Ovary (tissue), 9 donors: ENCODE results near the gene TMEM11. TPM values are rescaled to one million over a fixed set of nuclear protein-coding genes. Genes with fewer than 3 reads are reported as not detected.

Source experiments
- DNase-seq, 5 donors: peaks; one replicate each; pipeline ENCODE4 v3.0.0-alpha.2; 2019 to 2020
- H3K27ac ChIP-seq, 2 donors: fragments of 200-600 bp; one replicate each; pipeline versions ENCODE4 v1.5.1 to v1.8.0; 2019 to 2022
- H3K27me3 ChIP-seq: fragments of 200-600 bp; one replicate; pipeline ENCODE4 v1.8.0; 2022
- H3K36me3 ChIP-seq: fragments of 200-600 bp; sonication (generic); one replicate; pipeline ENCODE4 v1.5.1; 2019
- H3K4me1 ChIP-seq: one replicate; pipeline ENCODE4 v1.8.1; 2013; ENCODE audit warnings: mild to moderate bottlenecking, moderate library complexity; ENCODE audit not compliant: insufficient read depth
- H3K4me3 ChIP-seq: fragments of 200-600 bp; sonication (generic); one replicate; pipeline ENCODE4 v1.5.1; 2017
- H3K9me3 ChIP-seq, 2 donors: fragments of 200-600 bp in 1 of 2; sonication (generic) in 1 of 2; one replicate each; pipeline versions ENCODE4 v1.5.1 to v1.8.1; 2013 to 2019; ENCODE audit warnings: mild to moderate bottlenecking in 1 of 2, moderate library complexity in 1 of 2
- EP300 ChIP-seq: sonication (generic); formaldehyde crosslinking; IDR thresholded peaks from one replicate; pipeline ENCODE4 v1.6.1; 2017; ENCODE audit warnings: antibody characterized with exemption
- POLR2A ChIP-seq: fragments of 450-650 bp; IDR thresholded peaks from one replicate; pipeline ENCODE4 v1.6.1; 2017; ENCODE audit warnings: antibody characterized with exemption, mild to moderate bottlenecking, moderate library complexity
- WGBS, 3 donors: extraction: QIAGEN DNeasy Blood & Tissue Kit in 1 of 3; methylation state at CpG; one replicate each; pipeline versions ENCODE4 v1.1.5 to v1.1.7; 2013 to 2017; 5-methylcytosine and 5-hydroxymethylcytosine counted together
- intact Hi-C, 4 donors: fragments of 100-400 bp; cut with DNase I; formaldehyde crosslinking; loops; one replicate each; pipeline versions ENCODE4 v1.11.0 to v1.15.1; 2022 to 2023
- polyA plus RNA-seq, 2 donors: library from polyadenylated mRNA; stranded (reverse); fragments of 200-250 nt in 1 of 2; fragments of 350-450 nt in 1 of 2; fragmentation: Illumina TruSeq in 1 of 2; extraction: RNeasy Lipid Tissue Mini Kit (QIAGEN cat#74804) in 1 of 2; gene quantifications; one replicate each; pipeline ENCODE4 v1.2.3, GENCODE V29; 2013 to 2014
- total RNA-seq, 7 donors: library from RNA; depleted of rRNA in 2 of 7; stranded (reverse); fragments of >200 nt in 2 of 7; fragmentation: NEBNext Ultra II Directional in 3 of 7; extraction: Animal tissue kit (Norgen Biotek cat#: 25700) in 3 of 7; gene quantifications; one replicate each; pipeline versions ENCODE4 v1.1.0 to v1.2.4, GENCODE V29; 2016 to 2023
- TF ChIP-seq, protein P1 (sequence below), 3 donors: fragments of 450-650 bp in 2 of 3; fragments of 200-600 bp in 1 of 3; IDR thresholded peaks; one replicate each; pipeline versions ENCODE4 v1.5.1 to v1.8.0; 2016 to 2022; ENCODE audit warnings: antibody characterized with exemption in 3 of 3, mild to moderate bottlenecking in 1 of 3
- donor health status: DM: no; HTN: no; CAD: no; lungs with moderate emphysema.
- donor health status: DM: no; HTN: no; CAD: no.
- donor health status: Bipolar disorder and iron deficiency.
- donor health status: DM: yes; HTN: yes; CAD: no.
- donor health status: DM: no; HTN: no; CAD: no.
- donor health status: DM: yes; HTN: yes; CAD: no.

Gene TMEM11
- total and polyA plus RNA-seq, 9 donors = 10.5 to 20.0 (median 16.4) TPM

DNA sequence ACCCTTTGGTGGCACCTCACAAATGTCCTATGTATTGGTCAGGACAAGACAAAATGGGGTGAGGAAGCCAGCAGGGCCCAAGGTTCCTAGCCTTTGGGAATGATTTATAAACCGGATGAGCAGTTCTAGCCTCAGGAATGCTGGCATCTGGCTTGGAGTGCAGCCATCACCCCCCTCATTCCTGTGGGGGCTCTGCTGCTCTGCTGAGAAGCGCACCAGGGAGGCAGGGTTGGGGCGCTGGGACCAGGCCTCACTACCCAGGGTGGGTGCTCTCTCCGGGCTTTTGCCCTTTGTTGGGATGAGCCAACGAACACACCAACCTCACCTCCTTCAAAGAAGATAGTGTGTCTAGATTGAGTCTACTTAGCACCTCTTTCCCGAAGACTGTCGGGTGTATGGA, 39.2 kb downstream of the TMEM11 start:
- WGBS, 3 donors = 44 to 57% (median 47%) methylated on average over 7 of the region's 7 CpGs
- H3K4me3 ChIP-seq = no peak overlapping the region
- TF ChIP-seq, protein P1, sequence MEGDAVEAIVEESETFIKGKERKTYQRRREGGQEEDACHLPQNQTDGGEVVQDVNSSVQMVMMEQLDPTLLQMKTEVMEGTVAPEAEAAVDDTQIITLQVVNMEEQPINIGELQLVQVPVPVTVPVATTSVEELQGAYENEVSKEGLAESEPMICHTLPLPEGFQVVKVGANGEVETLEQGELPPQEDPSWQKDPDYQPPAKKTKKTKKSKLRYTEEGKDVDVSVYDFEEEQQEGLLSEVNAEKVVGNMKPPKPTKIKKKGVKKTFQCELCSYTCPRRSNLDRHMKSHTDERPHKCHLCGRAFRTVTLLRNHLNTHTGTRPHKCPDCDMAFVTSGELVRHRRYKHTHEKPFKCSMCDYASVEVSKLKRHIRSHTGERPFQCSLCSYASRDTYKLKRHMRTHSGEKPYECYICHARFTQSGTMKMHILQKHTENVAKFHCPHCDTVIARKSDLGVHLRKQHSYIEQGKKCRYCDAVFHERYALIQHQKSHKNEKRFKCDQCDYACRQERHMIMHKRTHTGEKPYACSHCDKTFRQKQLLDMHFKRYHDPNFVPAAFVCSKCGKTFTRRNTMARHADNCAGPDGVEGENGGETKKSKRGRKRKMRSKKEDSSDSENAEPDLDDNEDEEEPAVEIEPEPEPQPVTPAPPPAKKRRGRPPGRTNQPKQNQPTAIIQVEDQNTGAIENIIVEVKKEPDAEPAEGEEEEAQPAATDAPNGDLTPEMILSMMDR (IDR thresholded peaks at IDR 0.05) = no peak
- TF ChIP-seq EP300 (no peak), POLR2A (no peak)
- peak; percentile 36 to 84 (median 60) for DNase-seq
- no peaks in the 10 kb centered on the region for H3K9me3 ChIP-seq
- no peaks in the 10 kb centered on the region for H3K27me3 ChIP-seq
- peaks cover 15% of the 10 kb centered on the region for H3K4me1 ChIP-seq
- intact Hi-C loops = no loop called here
- peak overlapping the region in 1 of 2 donors; percentile 13 for H3K27ac ChIP-seq
- no peaks in the 10 kb centered on the region for H3K36me3 ChIP-seq

DNA sequence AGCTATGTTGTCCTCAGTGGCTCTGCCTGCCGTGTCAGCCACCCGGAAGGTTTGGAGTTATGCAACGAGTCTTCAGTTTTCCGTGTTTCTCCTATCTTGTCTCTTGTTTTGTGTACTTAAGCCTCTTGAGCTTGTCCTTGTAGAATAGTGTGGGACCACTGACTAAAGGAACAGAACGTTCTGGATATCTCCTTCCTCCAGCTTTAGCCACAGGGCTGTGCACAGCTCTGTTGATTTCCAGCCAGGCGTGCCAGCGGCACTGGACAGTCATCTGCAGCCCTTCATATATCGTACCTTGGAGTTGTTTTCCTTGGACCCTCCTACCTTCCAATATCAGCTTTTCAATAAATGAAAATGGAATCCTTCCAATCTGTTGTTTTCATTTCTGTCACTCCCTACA, 39.8 kb downstream of the TMEM11 start:
- Histone ChIP-seq H3K36me3 (no peaks in the 10 kb centered on the region), H3K27ac (no peak overlapping the region)

DNA sequence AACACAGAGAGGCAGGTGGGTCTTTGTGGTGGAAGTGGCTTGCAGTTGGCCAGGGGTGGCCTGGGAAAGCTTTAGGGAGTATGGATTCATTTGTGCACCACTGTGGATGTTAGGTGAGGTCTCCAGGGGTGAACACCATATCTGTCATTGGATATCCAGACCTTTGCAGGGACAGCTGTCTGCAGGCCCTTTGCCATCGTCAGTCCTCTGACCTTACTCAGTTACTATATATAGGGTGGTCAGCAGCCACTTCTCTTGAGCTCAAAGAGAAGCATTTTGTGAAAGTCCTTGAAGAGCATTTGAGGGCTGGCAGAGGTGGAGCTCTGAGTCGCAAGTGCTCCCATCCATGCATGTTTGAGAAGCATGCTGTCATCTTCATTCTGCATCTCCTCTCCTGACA, 40.4 kb downstream of the TMEM11 start:
- H3K27ac ChIP-seq = no peak overlapping the region
- intact Hi-C loops = no loop called here
- no peaks in the 10 kb centered on the region for H3K36me3 ChIP-seq
- TF ChIP-seq POLR2A = no peak
- TF ChIP-seq EP300 = no peak
- TF ChIP-seq, protein P1 (IDR thresholded peaks at IDR 0.05) = no peak
- H3K4me1 ChIP-seq = peaks cover 16% of the 10 kb centered on the region
- no peaks in the 10 kb centered on the region for H3K27me3 ChIP-seq
- H3K9me3 ChIP-seq = no peaks in the 10 kb centered on the region
- 75 to 90% (median 88%) methylated on average over 2 of the region's 2 CpGs for WGBS, 3 donors
- no peak for DNase-seq
- no peak overlapping the region for H3K4me3 ChIP-seq

More for the DNA sequence above, 39.8 kb downstream of the TMEM11 start:
- H3K27me3 ChIP-seq = no peaks in the 10 kb centered on the region
- WGBS, 3 donors = 7 to 36% (median 12%) methylated on average over 8 of the region's 8 CpGs
- DNase-seq = peak in 2 of 5 donors; percentile 40 to 64
- peaks cover 15% of the 10 kb centered on the region for H3K4me1 ChIP-seq
- no peak overlapping the region for H3K4me3 ChIP-seq
- TF ChIP-seq POLR2A (no peak), EP300 (no peak)
- TF ChIP-seq, protein P1 (IDR thresholded peaks at IDR 0.05) = no peak
- intact Hi-C loops = no loop called here
- no peaks in the 10 kb centered on the region for H3K9me3 ChIP-seq

DNA sequence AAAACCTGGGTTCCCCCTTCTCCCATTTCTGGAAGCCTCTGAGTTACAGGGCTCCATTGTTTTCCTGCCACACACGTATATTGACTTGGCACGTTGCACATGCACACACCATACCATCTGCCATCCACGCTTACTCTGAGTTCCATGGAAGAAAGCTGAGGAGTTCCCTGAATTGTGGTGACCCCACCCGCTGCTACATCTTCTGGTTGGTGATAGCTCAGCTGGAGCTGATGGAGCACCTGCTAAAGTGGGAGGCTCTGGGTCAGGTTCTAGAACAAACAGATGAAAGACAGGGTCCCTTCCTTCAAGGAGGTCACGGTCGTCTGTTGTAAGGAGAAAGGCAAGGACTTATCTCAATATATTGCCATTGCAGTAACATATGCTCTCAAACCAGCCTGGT, 41.1 kb downstream of the TMEM11 start:
- Histone ChIP-seq H3K27ac (no peak overlapping the region), H3K36me3 (no peaks in the 10 kb centered on the region), H3K4me3 (no peak overlapping the region), H3K4me1 (peaks cover 18% of the 10 kb centered on the region), H3K9me3 (no peaks in the 10 kb centered on the region), H3K27me3 (no peaks in the 10 kb centered on the region)
- TF ChIP-seq EP300 (no peak), POLR2A (no peak)
- TF ChIP-seq, protein P1 (IDR thresholded peaks at IDR 0.05) = no peak
- intact Hi-C loops = no loop called here
- no peak for DNase-seq
- 95 to 97% (median 96%) methylated on average over 6 of the region's 6 CpGs for WGBS, 3 donors
